WTC11 (cell line): ENCODE measurements around the gene FBRSL1. TPM values are rescaled to one million over a fixed set of nuclear protein-coding genes. Genes with fewer than 3 reads are reported as not detected.

ENCODE experiments used
- ATAC-seq: fragments of 200-7000 bp; cut with Tn5 transposase; 2 replicates; pipeline ENCODE4 v1.10.0; 2021; ENCODE audit warnings: mild to moderate bottlenecking, moderate library complexity
- CTCF ChIA-PET: fragments of 300-600 bp; sonication (Branson Sonifier 250); formaldehyde crosslinking; loops from one replicate; lab custom pipeline; 2021; ENCODE audit warnings: antibody characterized with exemption; lab: Charles Lee
- POLR2A ChIA-PET: fragments of 350-600 bp; sonication (Branson Sonifier 250); formaldehyde crosslinking; loops from one replicate; lab custom pipeline; 2021; ENCODE audit warnings: antibody characterized with exemption; lab: Charles Lee
- DNase-seq: peaks from one replicate; pipeline ENCODE4 v3.0.0; 2021; ENCODE audit warnings: low spot score
- H3K27ac Mint-ChIP-seq: 2 replicates; pipeline ENCODE4 v1.8.0; 2021; ENCODE audit warnings: mixed read lengths
- H3K27me3 Mint-ChIP-seq: 2 replicates; pipeline ENCODE4 v1.8.0; 2021; ENCODE audit warnings: low read depth, mild to moderate bottlenecking, moderate library complexity, mixed read lengths
- H3K36me3 Mint-ChIP-seq: 2 replicates; pipeline ENCODE4 v1.8.0; 2021; ENCODE audit warnings: mixed read lengths
- H3K4me1 Mint-ChIP-seq: 2 replicates; pipeline ENCODE4 v1.8.0; 2022; ENCODE audit warnings: mixed read lengths
- H3K4me3 Mint-ChIP-seq: 2 replicates; pipeline ENCODE4 v1.8.0; 2021; ENCODE audit warnings: mild to moderate bottlenecking, moderate library complexity, mixed read lengths
- H3K9me3 Mint-ChIP-seq: 2 replicates; pipeline ENCODE4 v1.8.0; 2021; ENCODE audit warnings: mixed read lengths
- ATF1 ChIP-seq: sonication (generic); formaldehyde crosslinking; IDR thresholded peaks from 2 replicates; pipeline ENCODE4 v1.8.1; 2023; ENCODE audit warnings: mild to moderate bottlenecking, moderate library complexity, missing genetic modification reagents
- CBFB ChIP-seq: sonication (generic); formaldehyde crosslinking; IDR thresholded peaks from 2 replicates; pipeline ENCODE4 v1.8.1; 2022; ENCODE audit warnings: mild to moderate bottlenecking, low read depth, missing genetic modification reagents
- ELF4 ChIP-seq: sonication (generic); formaldehyde crosslinking; IDR thresholded peaks from 2 replicates; pipeline ENCODE4 v1.8.1; 2022; ENCODE audit warnings: low read depth, mild to moderate bottlenecking, moderate library complexity, missing genetic modification reagents
- ETV6 ChIP-seq: sonication (generic); formaldehyde crosslinking; IDR thresholded peaks from 2 replicates; pipeline ENCODE4 v1.8.1; 2022; ENCODE audit warnings: mild to moderate bottlenecking, missing genetic modification reagents
- FOXP1 ChIP-seq: sonication (generic); formaldehyde crosslinking; IDR thresholded peaks from 2 replicates; pipeline ENCODE4 v1.8.0; 2022; ENCODE audit warnings: missing genetic modification reagents, mild to moderate bottlenecking, moderate library complexity, borderline replicate concordance
- FOXP4 ChIP-seq: sonication (generic); formaldehyde crosslinking; IDR thresholded peaks from 2 replicates; pipeline ENCODE4 v1.8.0; 2022; ENCODE audit warnings: mild to moderate bottlenecking, missing genetic modification reagents
- GABPB1 ChIP-seq: sonication (generic); formaldehyde crosslinking; IDR thresholded peaks from 2 replicates; pipeline ENCODE4 v1.8.1; 2023; ENCODE audit warnings: mild to moderate bottlenecking, missing genetic modification reagents
- IRF2 ChIP-seq: sonication (generic); formaldehyde crosslinking; IDR thresholded peaks from 2 replicates; pipeline ENCODE4 v1.8.0; 2022; ENCODE audit warnings: low read depth, missing genetic modification reagents, borderline replicate concordance
- NFE2L1 ChIP-seq: sonication (generic); formaldehyde crosslinking; IDR thresholded peaks from 2 replicates; pipeline ENCODE4 v1.8.1; 2023; ENCODE audit warnings: missing genetic modification reagents
- PRDM15 ChIP-seq: sonication (generic); formaldehyde crosslinking; IDR thresholded peaks from 2 replicates; pipeline ENCODE4 v1.8.0; 2022; ENCODE audit warnings: missing genetic modification reagents
- RELA ChIP-seq: sonication (generic); formaldehyde crosslinking; IDR thresholded peaks from 2 replicates; pipeline ENCODE4 v1.8.1; 2022; ENCODE audit warnings: missing genetic modification reagents, mild to moderate bottlenecking, borderline replicate concordance
- TP53 ChIP-seq: sonication (generic); formaldehyde crosslinking; IDR thresholded peaks from 2 replicates; pipeline ENCODE4 v1.8.1; 2023; ENCODE audit warnings: mild to moderate bottlenecking, missing genetic modification reagents
- ZNF232 ChIP-seq: sonication (generic); formaldehyde crosslinking; IDR thresholded peaks from 2 replicates; pipeline ENCODE4 v1.8.0; 2022; ENCODE audit warnings: mild to moderate bottlenecking, missing genetic modification reagents
- ZNF396 ChIP-seq: fragments of 250-450 bp; sonication (Bioruptor Pico); IDR thresholded peaks from 2 replicates; pipeline ENCODE4 v1.8.0; 2021; ENCODE audit warnings: mild to moderate bottlenecking, moderate library complexity, borderline replicate concordance
- ZNF416 ChIP-seq: fragments of 250-450 bp; sonication (Bioruptor Pico); IDR thresholded peaks from 2 replicates; pipeline ENCODE4 v1.9.0; 2021; ENCODE audit warnings: mild to moderate bottlenecking, inconsistent platforms
- total RNA-seq: library from RNA; stranded (reverse); gene quantifications from 3 replicates; pipeline ENCODE4 v1.2.3, GENCODE V29; 2021
- TF ChIP-seq, protein P1 (sequence below): sonication (generic); formaldehyde crosslinking; IDR thresholded peaks from 2 replicates; pipeline ENCODE4 v1.8.1; 2022; ENCODE audit warnings: low read depth, mild to moderate bottlenecking, moderate library complexity, missing genetic modification reagents, borderline replicate concordance
- TF ChIP-seq, protein P2 (sequence below): sonication (generic); formaldehyde crosslinking; IDR thresholded peaks from 2 replicates; pipeline ENCODE4 v1.8.1; 2023; ENCODE audit warnings: mild to moderate bottlenecking, missing genetic modification reagents, moderate library complexity
- TF ChIP-seq, protein P3 (sequence below): fragments of 250-450 bp; sonication (Bioruptor Pico); IDR thresholded peaks from 2 replicates; pipeline ENCODE4 v1.8.0; 2021; ENCODE audit warnings: mild to moderate bottlenecking

The FBRSL1 gene
- total RNA-seq, 1 experiment from 2014 or later: 129 TPM

DNA sequence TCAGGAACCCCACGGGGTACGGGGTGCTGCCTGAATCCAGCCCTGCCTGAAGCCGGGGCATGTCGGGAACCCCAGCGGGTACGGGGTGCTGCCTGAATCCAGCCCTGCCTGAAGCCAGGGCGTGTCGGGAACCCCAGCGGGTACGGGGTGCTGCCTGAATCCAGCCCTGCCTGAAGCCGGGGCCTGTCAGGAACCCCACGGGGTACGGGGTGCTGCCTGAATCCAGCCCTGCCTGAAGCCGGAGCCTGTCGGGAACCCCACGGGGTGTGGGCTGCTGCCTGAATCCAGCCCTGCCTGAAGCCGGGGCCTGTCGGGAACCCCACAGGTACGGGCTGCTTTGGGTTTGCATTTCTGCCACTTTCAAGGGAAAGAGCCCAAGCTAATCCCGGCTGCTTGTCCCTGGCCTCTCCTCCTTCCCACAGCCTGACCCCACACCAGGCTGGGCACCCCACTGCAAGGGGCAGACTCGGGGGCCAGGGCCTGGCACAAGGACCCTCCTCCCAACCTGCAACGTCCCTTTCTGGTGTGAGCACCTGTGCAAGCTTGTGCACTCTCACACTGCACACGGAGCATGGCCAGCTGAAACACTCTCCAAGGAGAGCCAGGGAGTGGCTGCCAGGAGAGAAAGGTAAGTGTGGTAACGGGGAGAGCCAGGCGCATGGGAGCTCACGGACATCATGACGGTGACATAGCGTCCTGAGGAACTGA lies 5.6 kb upstream of the FBRSL1 start (continued):
- TF ChIP-seq, protein P1, sequence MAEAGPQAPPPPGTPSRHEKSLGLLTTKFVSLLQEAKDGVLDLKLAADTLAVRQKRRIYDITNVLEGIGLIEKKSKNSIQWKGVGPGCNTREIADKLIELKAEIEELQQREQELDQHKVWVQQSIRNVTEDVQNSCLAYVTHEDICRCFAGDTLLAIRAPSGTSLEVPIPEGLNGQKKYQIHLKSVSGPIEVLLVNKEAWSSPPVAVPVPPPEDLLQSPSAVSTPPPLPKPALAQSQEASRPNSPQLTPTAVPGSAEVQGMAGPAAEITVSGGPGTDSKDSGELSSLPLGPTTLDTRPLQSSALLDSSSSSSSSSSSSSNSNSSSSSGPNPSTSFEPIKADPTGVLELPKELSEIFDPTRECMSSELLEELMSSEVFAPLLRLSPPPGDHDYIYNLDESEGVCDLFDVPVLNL (CRISPR knock-in tag): no peak
- no peak for TF ChIP-seq ATF1 (CRISPR knock-in tag)

DNA sequence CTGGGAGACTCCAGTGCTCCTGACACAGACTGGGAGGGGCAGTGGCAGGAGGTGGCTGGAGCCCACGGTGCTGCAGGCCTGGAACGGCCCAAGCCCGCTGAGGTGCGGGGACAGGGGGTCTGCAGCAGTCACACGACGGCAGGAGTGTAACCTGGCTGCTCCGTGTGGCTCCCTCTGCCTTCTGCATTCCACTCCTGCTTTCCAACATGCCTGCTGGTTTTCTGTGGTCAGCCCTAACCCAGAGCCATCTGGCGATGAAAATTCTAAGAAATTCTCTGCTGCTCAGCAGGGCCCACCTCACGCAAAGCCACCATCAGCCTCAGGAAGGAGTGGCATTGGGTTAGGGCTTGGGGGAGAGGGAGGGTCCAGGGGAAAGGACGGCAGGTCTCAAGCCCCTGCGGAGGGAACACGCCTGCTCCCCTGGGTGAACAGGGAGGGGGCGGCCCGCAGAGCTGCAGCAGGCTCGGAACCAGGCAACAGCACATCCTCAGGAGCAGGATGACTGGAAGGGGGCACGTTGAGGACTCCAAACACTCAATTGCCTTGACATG lies 5.0 kb upstream of the FBRSL1 start:
- CTCF ChIA-PET: no interaction called here
- no peak for ATAC-seq

GRCh38 chr12:132485619-132486018 lies 4.3 kb upstream of the FBRSL1 start:
- H3K27ac Mint-ChIP-seq: no peak overlapping the region
- no peaks in the 10 kb centered on the region for H3K36me3 Mint-ChIP-seq
- no peaks in the 10 kb centered on the region for H3K9me3 Mint-ChIP-seq
- no peak overlapping the region for H3K4me3 Mint-ChIP-seq
- ChIA-PET POLR2A (no interaction called here), CTCF (interaction anchor here (1.6 kb wide), 1 partner anchor 38 kb away, joined by 5 read pairs; no protein-coding TSS in a partner anchor)
- no peak for DNase-seq
- ATAC-seq: no peak
- no peak for TF ChIP-seq ELF4 (CRISPR knock-in tag)
- TF ChIP-seq ZNF416 (CRISPR knock-in tag): no peak
- no peak for TF ChIP-seq GABPB1 (CRISPR knock-in tag)
- H3K27me3 Mint-ChIP-seq: peaks cover 77% of the 10 kb centered on the region
- peaks cover 7% of the 10 kb centered on the region for H3K4me1 Mint-ChIP-seq

More for the DNA sequence above, 5.0 kb upstream of the FBRSL1 start:
- Mint-ChIP-seq H3K4me1 (peaks cover 7% of the 10 kb centered on the region), H3K27me3 (peaks cover 84% of the 10 kb centered on the region), H3K27ac (no peak overlapping the region), H3K9me3 (no peaks in the 10 kb centered on the region), H3K36me3 (no peaks in the 10 kb centered on the region), H3K4me3 (no peak overlapping the region)
- POLR2A ChIA-PET: no interaction called here
- DNase-seq: no peak
- TF ChIP-seq ZNF232 (CRISPR knock-in tag): no peak

DNA sequence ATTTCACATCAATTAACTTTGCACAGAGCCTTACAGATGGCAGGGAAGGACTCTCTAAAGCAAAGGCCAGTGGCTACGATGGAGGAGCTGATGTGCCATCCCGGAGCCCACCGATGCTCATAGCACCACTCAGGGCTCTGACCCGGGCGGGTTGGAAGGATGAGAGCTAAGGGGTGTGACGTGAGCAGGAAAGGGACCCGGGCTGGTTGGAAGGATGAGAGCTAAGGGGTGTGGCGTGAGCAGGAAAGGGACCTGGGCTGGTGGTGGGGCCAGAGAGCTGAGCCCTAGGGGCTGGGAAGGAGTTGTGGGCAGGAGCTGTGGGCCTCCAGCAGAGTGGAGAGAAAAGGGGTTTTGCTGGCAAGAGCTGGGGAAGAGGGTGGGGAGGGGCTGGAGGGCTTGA lies 3.8 kb upstream of the FBRSL1 start:
- H3K27me3 Mint-ChIP-seq: peaks cover 74% of the 10 kb centered on the region
- H3K36me3 Mint-ChIP-seq: no peaks in the 10 kb centered on the region
- no peak overlapping the region for H3K4me3 Mint-ChIP-seq
- ChIA-PET CTCF (interaction anchor here (1.1 to 1.7 kb wide), 3 partner anchors 37 to 75 kb away, joined by 3 to 5 read pairs (median 4); no protein-coding TSS in a partner anchor), POLR2A (no interaction called here)
- no peak overlapping the region for H3K27ac Mint-ChIP-seq
- ATAC-seq (no peak), DNase-seq (no peak)
- H3K9me3 Mint-ChIP-seq: no peaks in the 10 kb centered on the region
- TF ChIP-seq ETV6 (CRISPR knock-in tag) (no peak), TP53 (CRISPR knock-in tag) (no peak), FOXP4 (no peak), CBFB (CRISPR knock-in tag) (no peak), NFE2L1 (CRISPR knock-in tag) (no peak), FOXP1 (CRISPR knock-in tag) (no peak), ZNF396 (CRISPR knock-in tag) (no peak), IRF2 (CRISPR knock-in tag) (no peak), RELA (CRISPR knock-in tag) (no peak), PRDM15 (CRISPR knock-in tag) (no peak)
- TF ChIP-seq, protein P2, sequence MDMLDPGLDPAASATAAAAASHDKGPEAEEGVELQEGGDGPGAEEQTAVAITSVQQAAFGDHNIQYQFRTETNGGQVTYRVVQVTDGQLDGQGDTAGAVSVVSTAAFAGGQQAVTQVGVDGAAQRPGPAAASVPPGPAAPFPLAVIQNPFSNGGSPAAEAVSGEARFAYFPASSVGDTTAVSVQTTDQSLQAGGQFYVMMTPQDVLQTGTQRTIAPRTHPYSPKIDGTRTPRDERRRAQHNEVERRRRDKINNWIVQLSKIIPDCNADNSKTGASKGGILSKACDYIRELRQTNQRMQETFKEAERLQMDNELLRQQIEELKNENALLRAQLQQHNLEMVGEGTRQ (CRISPR knock-in tag): no peak
- TF ChIP-seq, protein P3, sequence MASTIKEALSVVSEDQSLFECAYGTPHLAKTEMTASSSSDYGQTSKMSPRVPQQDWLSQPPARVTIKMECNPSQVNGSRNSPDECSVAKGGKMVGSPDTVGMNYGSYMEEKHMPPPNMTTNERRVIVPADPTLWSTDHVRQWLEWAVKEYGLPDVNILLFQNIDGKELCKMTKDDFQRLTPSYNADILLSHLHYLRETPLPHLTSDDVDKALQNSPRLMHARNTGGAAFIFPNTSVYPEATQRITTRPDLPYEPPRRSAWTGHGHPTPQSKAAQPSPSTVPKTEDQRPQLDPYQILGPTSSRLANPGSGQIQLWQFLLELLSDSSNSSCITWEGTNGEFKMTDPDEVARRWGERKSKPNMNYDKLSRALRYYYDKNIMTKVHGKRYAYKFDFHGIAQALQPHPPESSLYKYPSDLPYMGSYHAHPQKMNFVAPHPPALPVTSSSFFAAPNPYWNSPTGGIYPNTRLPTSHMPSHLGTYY (CRISPR knock-in tag): no peak
- peaks cover 9% of the 10 kb centered on the region for H3K4me1 Mint-ChIP-seq
